ENCODE results near the gene ISYNA1.

DNA sequence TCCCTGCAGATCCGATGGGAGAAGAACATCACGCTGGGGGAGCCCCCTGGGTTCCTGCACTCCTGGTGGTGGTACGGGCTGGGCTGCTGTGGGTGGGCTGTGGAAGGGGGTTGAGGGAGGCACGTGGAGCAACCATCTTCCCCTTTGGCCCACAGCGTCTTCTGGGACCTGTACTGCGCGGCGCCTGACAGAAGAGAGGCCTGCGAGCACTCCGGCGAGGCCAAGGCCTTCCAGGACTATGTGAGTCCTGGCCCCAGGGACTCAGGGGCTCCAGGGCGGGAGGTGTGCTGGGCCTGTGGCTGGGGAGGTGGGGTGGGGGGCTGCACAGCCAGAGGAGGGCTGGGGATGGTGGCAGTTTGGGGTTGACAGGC, 10.2 kb downstream of the ISYNA1 start:
- TF ChIP-seq POLR2AphosphoS5 (IDR thresholded peaks at IDR 0.05): no peak
- TF ChIP-seq, protein P1, sequence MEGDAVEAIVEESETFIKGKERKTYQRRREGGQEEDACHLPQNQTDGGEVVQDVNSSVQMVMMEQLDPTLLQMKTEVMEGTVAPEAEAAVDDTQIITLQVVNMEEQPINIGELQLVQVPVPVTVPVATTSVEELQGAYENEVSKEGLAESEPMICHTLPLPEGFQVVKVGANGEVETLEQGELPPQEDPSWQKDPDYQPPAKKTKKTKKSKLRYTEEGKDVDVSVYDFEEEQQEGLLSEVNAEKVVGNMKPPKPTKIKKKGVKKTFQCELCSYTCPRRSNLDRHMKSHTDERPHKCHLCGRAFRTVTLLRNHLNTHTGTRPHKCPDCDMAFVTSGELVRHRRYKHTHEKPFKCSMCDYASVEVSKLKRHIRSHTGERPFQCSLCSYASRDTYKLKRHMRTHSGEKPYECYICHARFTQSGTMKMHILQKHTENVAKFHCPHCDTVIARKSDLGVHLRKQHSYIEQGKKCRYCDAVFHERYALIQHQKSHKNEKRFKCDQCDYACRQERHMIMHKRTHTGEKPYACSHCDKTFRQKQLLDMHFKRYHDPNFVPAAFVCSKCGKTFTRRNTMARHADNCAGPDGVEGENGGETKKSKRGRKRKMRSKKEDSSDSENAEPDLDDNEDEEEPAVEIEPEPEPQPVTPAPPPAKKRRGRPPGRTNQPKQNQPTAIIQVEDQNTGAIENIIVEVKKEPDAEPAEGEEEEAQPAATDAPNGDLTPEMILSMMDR (IDR thresholded peaks at IDR 0.05): no peak
- no peak for TF ChIP-seq POLR2A (IDR thresholded peaks at IDR 0.05)

Measured in prostate gland (tissue), 2 donors.